ENCODE data around the gene LGALS9B.
"Not testable (repeated sequence)": the region's sequence is repeated elsewhere in the genome, so short reads cannot be mapped to it uniquely, and the experiment has no call there.

GRCh38 chr17:20464854-20465414 lies 2.4 kb downstream of the LGALS9B start:
- not testable (repeated sequence) for TF ChIP-seq CTCF, EP300 (IDR thresholded peaks at IDR 0.05)
